CD4-positive, CD25-positive, alpha-beta regulatory T cell (primary cell): ENCODE measurements around the gene SEL1L3. TPM values are rescaled to one million over a fixed set of nuclear protein-coding genes. Genes with fewer than 3 reads are reported as not detected.

Experiments
- ATAC-seq, 2 donors: fragments of 150-1000 bp; cut with Tn5 transposase; one replicate each; pipeline ENCODE4 v1.10.0; 2021; ENCODE audit warnings: low read depth in 2 of 2, moderate number of reproducible peaks in 2 of 2, moderate library complexity in 1 of 2
- DNase-seq, 3 donors: peaks; one replicate each; pipeline versions ENCODE4 v3.0.0 to v3.0.0-alpha.2; 2012 to 2022; ENCODE audit warnings: mixed read lengths in 1 of 3
- H3K27ac ChIP-seq: one replicate; pipeline ENCODE4 v1.7.0; 2013; ENCODE audit warnings: mild to moderate bottlenecking, low read length; ENCODE audit not compliant: insufficient read depth, poor library complexity, severe bottlenecking
- H3K27me3 ChIP-seq: one replicate; pipeline ENCODE4 v1.7.0; 2013; ENCODE audit warnings: low read length; ENCODE audit not compliant: control insufficient read depth, insufficient read depth
- H3K36me3 ChIP-seq: one replicate; pipeline ENCODE4 v1.7.0; 2013; ENCODE audit warnings: mild to moderate bottlenecking, low read length, moderate library complexity; ENCODE audit not compliant: control insufficient read depth, insufficient read depth
- H3K4me1 ChIP-seq: 2 replicates; pipeline ENCODE4 v1.7.0; 2013; ENCODE audit warnings: mild to moderate bottlenecking, low read length; ENCODE audit not compliant: insufficient read depth, control insufficient read depth, poor library complexity, severe bottlenecking
- H3K4me3 ChIP-seq: one replicate; pipeline ENCODE4 v1.7.0; 2013; ENCODE audit warnings: low read depth, mild to moderate bottlenecking, low read length, moderate library complexity
- H3K9me3 ChIP-seq, 2 experiments: 1 replicate in 1 of 2; 2 replicates in 1 of 2; pipeline ENCODE4 v1.7.0; 2013; ENCODE audit warnings: low read length in 2 of 2, mild to moderate bottlenecking in 1 of 2, moderate library complexity in 1 of 2; ENCODE audit not compliant: control insufficient read depth in 2 of 2
- H3K27ac Mint-ChIP-seq, 3 donors: one replicate each; pipeline ENCODE4 v1.8.0; 2020 to 2022; ENCODE audit warnings: mild to moderate bottlenecking in 3 of 3, mixed read lengths in 3 of 3, moderate library complexity in 2 of 3
- H3K27me3 Mint-ChIP-seq: one replicate; pipeline ENCODE4 v1.8.0; 2022; ENCODE audit warnings: mild to moderate bottlenecking, mixed read lengths
- H3K36me3 Mint-ChIP-seq: one replicate; pipeline ENCODE4 v1.8.0; 2020; ENCODE audit warnings: mixed read lengths
- H3K4me1 Mint-ChIP-seq, 4 donors: one replicate each; pipeline ENCODE4 v1.8.0; 2020 to 2022; ENCODE audit warnings: mixed read lengths in 4 of 4, mild to moderate bottlenecking in 1 of 4
- H3K4me3 Mint-ChIP-seq, 4 donors: one replicate each; pipeline ENCODE4 v1.8.0; 2020 to 2022; ENCODE audit warnings: mild to moderate bottlenecking in 4 of 4, mixed read lengths in 4 of 4, moderate library complexity in 3 of 4
- H3K9me3 Mint-ChIP-seq, 7 donors: one replicate each; pipeline ENCODE4 v1.8.0; 2020 to 2022; ENCODE audit warnings: mixed read lengths in 7 of 7, mild to moderate bottlenecking in 3 of 7, moderate library complexity in 2 of 7
- polyA plus RNA-seq, 4 donors: library from polyadenylated mRNA; unstranded; fragments of 300-500 nt; fragmentation: Illumina TruSeq; gene quantifications; one replicate each; pipeline ENCODE4 v1.2.3, GENCODE V29; 2021
- total RNA-seq: library from RNA; stranded (reverse); gene quantifications from one replicate; pipeline ENCODE4 v1.2.3, GENCODE V29; 2022

Gene SEL1L3
- total and polyA plus RNA-seq, 5 donors from 2014 or later: 36.5 to 74.5 (median 50.3) TPM

- Histone ChIP-seq H3K36me3 (peaks cover 24% of the 10 kb centered on the region), H3K27ac (no peak overlapping the region), H3K4me1 (peaks cover 26% of the 10 kb centered on the region), H3K9me3 (no peaks in the 10 kb centered on the region), H3K27me3 (no peaks in the 10 kb centered on the region), H3K4me3 (no peak overlapping the region)
- no peaks in the 10 kb centered on the region for H3K9me3 Mint-ChIP-seq
- DNase-seq: no peak
- no peaks in the 10 kb centered on the region for H3K27me3 Mint-ChIP-seq
- peaks cover 53% of the 10 kb centered on the region for H3K36me3 Mint-ChIP-seq
- no peak overlapping the region for H3K4me3 Mint-ChIP-seq
- no peak for ATAC-seq
- H3K27ac Mint-ChIP-seq: peak overlapping the region in 1 of 3 donors; percentile 21
- H3K4me1 Mint-ChIP-seq: peaks cover 20 to 72% (median 57%) of the 10 kb centered on the region in 4 donors
Observed at GRCh38 chr4:25844961-25845712, 17.7 kb downstream of the SEL1L3 start.

- H3K27ac Mint-ChIP-seq: peak overlapping the region; percentile 48 to 71 (median 67)
- H3K9me3 Mint-ChIP-seq: no peaks in the 10 kb centered on the region
- peaks cover 26% of the 10 kb centered on the region for H3K4me1 ChIP-seq
- no peaks in the 10 kb centered on the region for H3K9me3 ChIP-seq
- no peak overlapping the region for H3K4me3 ChIP-seq
- ATAC-seq (no peak), DNase-seq (peak in 1 of 3 donors; percentile 37)
- H3K4me3 Mint-ChIP-seq: peak overlapping the region in 3 of 4 donors; percentile 12 to 48 (median 40)
- H3K36me3 ChIP-seq: peaks cover 27% of the 10 kb centered on the region
- H3K4me1 Mint-ChIP-seq: peaks cover 9 to 66% (median 52%) of the 10 kb centered on the region in 4 donors
- no peak overlapping the region for H3K27ac ChIP-seq
- peaks cover 49% of the 10 kb centered on the region for H3K36me3 Mint-ChIP-seq
- H3K27me3 Mint-ChIP-seq: no peaks in the 10 kb centered on the region
- H3K27me3 ChIP-seq: no peaks in the 10 kb centered on the region
Observed at GRCh38 chr4:25843340-25844097, 19.3 kb downstream of the SEL1L3 start.

- Mint-ChIP-seq H3K4me3 (peak overlapping the region in 3 of 4 donors; percentile 36 to 70 (median 53)), H3K9me3 (no peaks in the 10 kb centered on the region), H3K4me1 (peaks cover 9 to 65% (median 48%) of the 10 kb centered on the region in 4 donors), H3K36me3 (peaks cover 39% of the 10 kb centered on the region), H3K27me3 (no peaks in the 10 kb centered on the region), H3K27ac (peak overlapping the region in 2 of 3 donors; percentile 7 to 66)
- peak in 2 of 3 donors; percentile 30 to 41 for DNase-seq
- Histone ChIP-seq H3K9me3 (no peaks in the 10 kb centered on the region), H3K27ac (no peak overlapping the region), H3K4me1 (peaks cover 26% of the 10 kb centered on the region), H3K4me3 (no peak overlapping the region), H3K27me3 (no peaks in the 10 kb centered on the region), H3K36me3 (peaks cover 26% of the 10 kb centered on the region)
- ATAC-seq: peak; percentile 52
Observed at GRCh38 chr4:25842229-25842845, 20.5 kb downstream of the SEL1L3 start.

GRCh38 chr4:25839687-25840086 is 23.1 kb downstream of the SEL1L3 start:
- no peak overlapping the region for H3K4me3 Mint-ChIP-seq
- H3K27me3 Mint-ChIP-seq: no peaks in the 10 kb centered on the region
- Histone ChIP-seq H3K36me3 (peaks cover 4% of the 10 kb centered on the region), H3K4me1 (peaks cover 21% of the 10 kb centered on the region), H3K4me3 (no peak overlapping the region), H3K27me3 (no peaks in the 10 kb centered on the region), H3K9me3 (no peaks in the 10 kb centered on the region), H3K27ac (no peak overlapping the region)
- ATAC-seq: no peak
- no peak for DNase-seq
- H3K36me3 Mint-ChIP-seq: peaks cover 42% of the 10 kb centered on the region
- H3K4me1 Mint-ChIP-seq: peaks cover 20 to 82% (median 54%) of the 10 kb centered on the region in 4 donors
- H3K27ac Mint-ChIP-seq: no peak overlapping the region
- H3K9me3 Mint-ChIP-seq: no peaks in the 10 kb centered on the region

- peaks cover 24 to 83% (median 55%) of the 10 kb centered on the region in 4 donors for H3K4me1 Mint-ChIP-seq
- Histone ChIP-seq H3K4me1 (peaks cover 16% of the 10 kb centered on the region), H3K4me3 (no peak overlapping the region), H3K27ac (no peak overlapping the region), H3K27me3 (no peaks in the 10 kb centered on the region), H3K9me3 (no peaks in the 10 kb centered on the region), H3K36me3 (peaks cover 7% of the 10 kb centered on the region)
- H3K9me3 Mint-ChIP-seq: no peaks in the 10 kb centered on the region
- peaks cover 45% of the 10 kb centered on the region for H3K36me3 Mint-ChIP-seq
- H3K27ac Mint-ChIP-seq: no peak overlapping the region
- no peak for ATAC-seq
- no peak overlapping the region for H3K4me3 Mint-ChIP-seq
- H3K27me3 Mint-ChIP-seq: no peaks in the 10 kb centered on the region
- no peak for DNase-seq
Observed at GRCh38 chr4:25839233-25839632, 23.6 kb downstream of the SEL1L3 start.

GRCh38 chr4:25838526-25838925 is 24.3 kb downstream of the SEL1L3 start:
- ATAC-seq: no peak
- no peak overlapping the region for H3K4me3 Mint-ChIP-seq
- H3K4me1 Mint-ChIP-seq: peaks cover 27 to 79% (median 50%) of the 10 kb centered on the region in 4 donors
- Histone ChIP-seq H3K9me3 (no peaks in the 10 kb centered on the region), H3K27ac (no peak overlapping the region), H3K27me3 (no peaks in the 10 kb centered on the region), H3K4me1 (peaks cover 15% of the 10 kb centered on the region), H3K4me3 (no peak overlapping the region), H3K36me3 (peaks cover 14% of the 10 kb centered on the region)
- DNase-seq: no peak
- H3K9me3 Mint-ChIP-seq: no peaks in the 10 kb centered on the region
- H3K36me3 Mint-ChIP-seq: peaks cover 41% of the 10 kb centered on the region
- H3K27ac Mint-ChIP-seq: no peak overlapping the region
- no peaks in the 10 kb centered on the region for H3K27me3 Mint-ChIP-seq

- Histone ChIP-seq H3K36me3 (peaks cover 28% of the 10 kb centered on the region), H3K27me3 (no peaks in the 10 kb centered on the region), H3K4me1 (peaks cover under 1% of the 10 kb centered on the region), H3K27ac (no peak overlapping the region), H3K9me3 (no peaks in the 10 kb centered on the region), H3K4me3 (no peak overlapping the region)
- Mint-ChIP-seq H3K4me1 (peaks cover 29 to 65% (median 45%) of the 10 kb centered on the region in 4 donors), H3K27me3 (no peaks in the 10 kb centered on the region), H3K36me3 (peaks cover 43% of the 10 kb centered on the region), H3K9me3 (no peaks in the 10 kb centered on the region), H3K4me3 (no peak overlapping the region), H3K27ac (no peak overlapping the region)
- DNase-seq: no peak
- no peak for ATAC-seq
Observed at GRCh38 chr4:25837107-25837506, 25.7 kb downstream of the SEL1L3 start.
